Measurements from ENCODE around the gene ANKRD13B. TPM values are rescaled to one million over a fixed set of nuclear protein-coding genes. Genes with fewer than 3 reads are reported as not detected.
A peak's percentile ranks its signal among the peaks of the same experiment; 100 is the strongest.

Gene ANKRD13B
- total and polyA plus RNA-seq, 2 of the 13 experiments (the other 11 are each of a cell fraction or from before 2014, with no cell fraction given), result 1.7 to 1.8 TPM

GRCh38 chr17:29622337-29623282 is 29.7 kb downstream of the ANKRD13B start, which contains the start of gene CORO6 (continued):
- TF ChIP-seq LBX2 (CRISPR knock-in tag; IDR thresholded peaks at IDR 0.05; ENCODE audit: borderline replicate concordance) (0 out of 2 replicates have a peak, but pooled peaks have one; percentile 36), KIAA2018 (CRISPR knock-in tag; IDR thresholded peaks at IDR 0.05; ENCODE audit: borderline replicate concordance) (no peak), NFRKB (IDR thresholded peaks at IDR 0.05) (no peak), ZNF263 (CRISPR knock-in tag; IDR thresholded peaks at IDR 0.05) (0 out of 2 replicates have a peak, but pooled peaks have one; percentile 32), ZNF709 (CRISPR knock-in tag; IDR thresholded peaks at IDR 0.05) (peak; percentile 34; the same call in 1 of the 2 replicates), ZBTB1 (CRISPR knock-in tag; IDR thresholded peaks at IDR 0.05; ENCODE audit: borderline replicate concordance) (no peak), ZSCAN12 (CRISPR knock-in tag; IDR thresholded peaks at IDR 0.05) (no peak), FOXO4 (CRISPR knock-in tag; conservative IDR thresholded peaks at IDR 0.05) (no peak), ZNF446 (CRISPR knock-in tag; IDR thresholded peaks at IDR 0.05) (no peak), MEIS2 (CRISPR knock-in tag; IDR thresholded peaks at IDR 0.05) (no peak), FOXM1 (CRISPR knock-in tag; IDR thresholded peaks at IDR 0.05) (no peak), ZNF274 (CRISPR knock-in tag; IDR thresholded peaks at IDR 0.05) (no peak), FOXC1 (CRISPR knock-in tag; IDR thresholded peaks at IDR 0.05; ENCODE audit: borderline replicate concordance) (no peak), HMGXB4 (CRISPR knock-in tag; IDR thresholded peaks at IDR 0.05; ENCODE audit: borderline replicate concordance in 1 of 2, low read depth in 1 of 2) (no peak)

Measured in HepG2 (cell line).